ENCODE data around the gene CPN2. TPM values are rescaled to one million over a fixed set of nuclear protein-coding genes. Genes with fewer than 3 reads are reported as not detected.
A peak's percentile ranks its signal among the peaks of the same experiment; 100 is the strongest.

CPN2 gene
- total and polyA plus RNA-seq, 2 donors (not counting 1 experiment from before 2014, with no cell fraction given), result not detected

- H2AFZ ChIP-seq (ENCODE audit: insufficient read depth, low read depth, low read length, poor library complexity, severe bottlenecking), result no peak overlapping the region
- H3K4me2 ChIP-seq (replicated peaks; ENCODE audit: low read depth, low read length, poor library complexity, severe bottlenecking), result peak overlapping the region; percentile 92
- H4K20me1 ChIP-seq (ENCODE audit: control insufficient read depth, insufficient read depth, low read length, poor library complexity, severe bottlenecking), result peaks cover 5% of the 10 kb centered on the region
- intact Hi-C loops (cut with micrococcal nuclease), result loop anchor here (1.0 to 10.0 kb wide), 5 partner anchors 104 to 431 kb away; no protein-coding TSS in a partner anchor
- Mint-ChIP-seq H3K4me3 (peak overlapping the region; percentile 71), H3K9me3 (ENCODE audit: insufficient read depth) (no peaks in the 10 kb centered on the region), H3K27me3 (peaks cover 5% of the 10 kb centered on the region), H3K4me1 (peaks cover 51% of the 10 kb centered on the region), H3K27ac (peak overlapping the region; percentile 91)
- peaks cover 0 to 17% (median 6%) of the 10 kb centered on the region in 3 donors for H3K9me3 ChIP-seq (ENCODE audit: control extremely low read depth in 1 of 3, control insufficient read depth in 2 of 3, insufficient read depth in 1 of 3, low read length in 2 of 3)
- CTCF ChIA-PET, result interaction anchor here (0.9 to 4.1 kb wide), 6 partner anchors 10 to 640 kb away, joined by 4 to 47 read pairs (median 9); partner anchors contain the start of gene HES1
- POLR2A ChIA-PET, result interaction anchor here (0.8 to 1.7 kb wide), 3 partner anchors 165 to 170 kb away, joined by 3 to 13 read pairs (median 6); partner anchors contain the start of gene HES1
- H3K27me3 ChIP-seq (replicated peaks in 1 of 4; ENCODE audit: control extremely low read depth in 1 of 4, control insufficient read depth in 3 of 4, insufficient read depth in 4 of 4, low read length in 3 of 4), result peaks cover 0 to 5% (median 2%) of the 10 kb centered on the region in 4 experiments
- peak overlapping the region; percentile 51 for H3K9ac ChIP-seq (ENCODE audit: low read length)
- H3K4me3 ChIP-seq (ENCODE audit: control extremely low read depth in 1 of 5, extremely low read depth in 1 of 5, insufficient read depth in 1 of 5, low read depth in 2 of 5, low read length in 4 of 5), result peak overlapping the region in 3 of 5 experiments; percentile 7 to 57 (median 27)
- peaks cover 50 to 61% of the 10 kb centered on the region in 2 donors for H3K4me1 ChIP-seq (ENCODE audit: control insufficient read depth in 2 of 2, insufficient read depth in 2 of 2, low read length in 2 of 2)
- H3K27ac ChIP-seq (ENCODE audit: low read length in 2 of 2), result peak overlapping the region; percentile 95 to 98
- 1% methylated on average over 8 of the region's 11 CpGs for WGBS (ENCODE audit: insufficient coverage)
- no peaks in the 10 kb centered on the region for H3K79me2 ChIP-seq (ENCODE audit: control insufficient read depth, insufficient read depth, low read length)
- H3K36me3 ChIP-seq (replicated peaks in 1 of 2; ENCODE audit: control extremely low read depth in 1 of 2, control insufficient read depth in 1 of 2, extremely low read depth in 1 of 2, insufficient read depth in 2 of 2, low read length in 1 of 2), result no peaks in the 10 kb centered on the region
- ATAC-seq (ENCODE audit: low read depth) (peak; percentile 63), DNase-seq (peak; percentile 89)
- TF ChIP-seq EZH2 (IDR thresholded peaks at IDR 0.05; ENCODE audit: borderline replicate concordance, insufficient read depth, low read depth, low read length, poor library complexity, severe bottlenecking) (no peak), CTCF (IDR thresholded peaks at IDR 0.05) (no peak)
Measured at GRCh38 chr3:194306109-194306686, 44.9 kb downstream of the CPN2 start.
